ENCODE measurements around the gene KLHDC2. TPM values are rescaled to one million over a fixed set of nuclear protein-coding genes. Genes with fewer than 3 reads are reported as not detected.

KLHDC2 gene
- total and polyA plus RNA-seq, 3 donors from 2014 or later: 74.4 to 127 (median 90.7) TPM

DNA sequence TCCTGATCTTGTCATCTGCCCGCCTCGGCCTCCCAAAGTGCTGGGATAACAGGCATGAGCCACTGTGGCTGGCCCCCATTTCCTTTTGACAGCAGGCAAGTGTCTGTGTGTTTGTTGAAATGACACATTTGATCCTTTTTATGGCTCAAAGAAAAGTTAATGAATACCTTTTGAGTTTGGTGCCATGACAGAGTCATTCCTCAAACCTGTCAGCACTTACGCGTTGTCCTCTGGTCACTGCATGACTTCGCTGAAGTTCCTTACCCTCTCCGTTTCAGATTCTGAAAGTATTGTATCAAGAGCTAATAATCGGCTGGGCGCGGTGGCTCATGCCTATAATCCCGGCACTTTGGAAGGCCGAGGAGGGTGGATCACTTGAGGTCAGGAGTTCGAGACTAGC is 52.2 kb downstream of the KLHDC2 start:
- no peak for DNase-seq
- H3K4me1 ChIP-seq: no peaks in the 10 kb centered on the region
- no peaks in the 10 kb centered on the region for H3K27me3 ChIP-seq
- no peak for TF ChIP-seq POLR2A (IDR thresholded peaks at IDR 0.05)
- TF ChIP-seq, protein P1, sequence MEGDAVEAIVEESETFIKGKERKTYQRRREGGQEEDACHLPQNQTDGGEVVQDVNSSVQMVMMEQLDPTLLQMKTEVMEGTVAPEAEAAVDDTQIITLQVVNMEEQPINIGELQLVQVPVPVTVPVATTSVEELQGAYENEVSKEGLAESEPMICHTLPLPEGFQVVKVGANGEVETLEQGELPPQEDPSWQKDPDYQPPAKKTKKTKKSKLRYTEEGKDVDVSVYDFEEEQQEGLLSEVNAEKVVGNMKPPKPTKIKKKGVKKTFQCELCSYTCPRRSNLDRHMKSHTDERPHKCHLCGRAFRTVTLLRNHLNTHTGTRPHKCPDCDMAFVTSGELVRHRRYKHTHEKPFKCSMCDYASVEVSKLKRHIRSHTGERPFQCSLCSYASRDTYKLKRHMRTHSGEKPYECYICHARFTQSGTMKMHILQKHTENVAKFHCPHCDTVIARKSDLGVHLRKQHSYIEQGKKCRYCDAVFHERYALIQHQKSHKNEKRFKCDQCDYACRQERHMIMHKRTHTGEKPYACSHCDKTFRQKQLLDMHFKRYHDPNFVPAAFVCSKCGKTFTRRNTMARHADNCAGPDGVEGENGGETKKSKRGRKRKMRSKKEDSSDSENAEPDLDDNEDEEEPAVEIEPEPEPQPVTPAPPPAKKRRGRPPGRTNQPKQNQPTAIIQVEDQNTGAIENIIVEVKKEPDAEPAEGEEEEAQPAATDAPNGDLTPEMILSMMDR (IDR thresholded peaks at IDR 0.05): no peak
- no peaks in the 10 kb centered on the region for H3K36me3 ChIP-seq (ENCODE audit: low read depth, missing control alignments)
- 96 to 98% methylated on average over 12 of the region's 12 CpGs for WGBS, 2 donors
- no peaks in the 10 kb centered on the region for H3K9me3 ChIP-seq
- intact Hi-C loops (cut with DNase I; ENCODE audit: low total_unique reads): no loop called here
- no peak overlapping the region for H3K4me3 ChIP-seq
- H3K27ac ChIP-seq: no peak overlapping the region

DNA sequence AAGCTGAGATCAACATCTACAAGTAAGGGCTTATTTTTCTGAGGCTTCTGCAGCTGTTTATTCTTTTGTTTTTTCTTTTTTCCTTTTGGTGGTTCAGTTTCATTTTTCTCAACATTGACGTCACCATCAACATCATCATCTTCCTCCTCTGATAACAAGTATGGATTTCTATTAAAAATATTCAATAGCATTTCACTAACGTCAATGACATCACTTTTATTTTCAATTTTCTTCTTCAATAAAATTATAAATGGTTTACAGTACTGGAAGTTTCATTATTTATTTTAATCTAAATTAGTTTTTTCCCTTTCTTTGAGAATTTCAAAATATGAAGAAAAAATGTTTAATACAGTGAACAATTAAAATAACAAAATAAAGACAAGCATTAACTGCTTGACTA is 60.7 kb downstream of the KLHDC2 start:
- H3K4me3 ChIP-seq: no peak overlapping the region
- no peak for TF ChIP-seq POLR2A (IDR thresholded peaks at IDR 0.05)
- no peaks in the 10 kb centered on the region for H3K9me3 ChIP-seq
- intact Hi-C loops (cut with DNase I; ENCODE audit: low total_unique reads): no loop called here
- DNase-seq: no peak
- no peak overlapping the region for H3K27ac ChIP-seq
- WGBS, 2 donors: 89 to 93% methylated on average over 2 of the region's 2 CpGs
- H3K27me3 ChIP-seq: no peaks in the 10 kb centered on the region
- no peaks in the 10 kb centered on the region for H3K36me3 ChIP-seq (ENCODE audit: low read depth, missing control alignments)
- no peaks in the 10 kb centered on the region for H3K4me1 ChIP-seq

Other genes starting within 250 kb of the KLHDC2 start
- 1,000 to 10,000 TPM; 2,556 to 3,974 TPM for gene RPS29, start 181.8 kb upstream of the KLHDC2 start, total RNA-seq
- gene RPS29, start 181.8 kb upstream of the KLHDC2 start, polyA plus RNA-seq (ENCODE audit: insufficient read depth, low read depth, low replicate concordance): 1,765 TPM
- 10 to 100 TPM; 23.8 to 35.8 TPM for gene LRR1, start 169.2 kb upstream of the KLHDC2 start, total RNA-seq
- 85.7 TPM for gene LRR1, start 169.2 kb upstream of the KLHDC2 start, polyA plus RNA-seq (ENCODE audit: insufficient read depth, low read depth, low replicate concordance)
- 100 to 1,000 TPM; 102 to 114 TPM for gene RPL36AL, start 147.5 kb upstream of the KLHDC2 start, total RNA-seq
- 193 TPM for gene RPL36AL, start 147.5 kb upstream of the KLHDC2 start, polyA plus RNA-seq (ENCODE audit: insufficient read depth, low read depth, low replicate concordance)
- 10 to 100 TPM; 88.8 to 89.1 TPM for gene MGAT2, start 147.4 kb upstream of the KLHDC2 start, total RNA-seq
- gene MGAT2, start 147.4 kb upstream of the KLHDC2 start, polyA plus RNA-seq (ENCODE audit: insufficient read depth, low read depth, low replicate concordance): 58.3 TPM
- 10 to 100 TPM; 15.3 to 18.2 TPM for gene DNAAF2, start 132.9 kb upstream of the KLHDC2 start, total RNA-seq
- 12.7 TPM for gene DNAAF2, start 132.9 kb upstream of the KLHDC2 start, polyA plus RNA-seq (ENCODE audit: insufficient read depth, low read depth, low replicate concordance)
- gene POLE2, start 79.9 kb upstream of the KLHDC2 start, total RNA-seq: 10 to 100 TPM in 1 of 2 donors, 1 to 10 TPM in 1; 9.0 to 13.4 TPM
- 8.2 TPM for gene POLE2, start 79.9 kb upstream of the KLHDC2 start, polyA plus RNA-seq (ENCODE audit: insufficient read depth, low read depth, low replicate concordance)
- gene KLHDC1, start 75.0 kb upstream of the KLHDC2 start, total RNA-seq: 10 to 100 TPM in 1 of 2 donors, 1 to 10 TPM in 1; 5.1 to 10.9 TPM
- gene KLHDC1, start 75.0 kb upstream of the KLHDC2 start, polyA plus RNA-seq (ENCODE audit: insufficient read depth, low read depth, low replicate concordance): 7.6 TPM
- 10 to 100 TPM; 81.3 to 98.7 TPM for gene NEMF, start 84.6 kb downstream of the KLHDC2 start, total RNA-seq
- 13.8 TPM for gene NEMF, start 84.6 kb downstream of the KLHDC2 start, polyA plus RNA-seq (ENCODE audit: insufficient read depth, low read depth, low replicate concordance)
- 10 to 100 TPM; 45.2 to 51.8 TPM for gene ARF6, start 124.9 kb downstream of the KLHDC2 start, total RNA-seq
- gene ARF6, start 124.9 kb downstream of the KLHDC2 start, polyA plus RNA-seq (ENCODE audit: insufficient read depth, low read depth, low replicate concordance): 41.3 TPM

Data from testis (tissue), 3 donors.